Lung (tissue), 12 donors: ENCODE data around the gene FBXL13. TPM values are rescaled to one million over a fixed set of nuclear protein-coding genes. Genes with fewer than 3 reads are reported as not detected.
"Not testable (repeated sequence)": the region's sequence is repeated elsewhere in the genome, so short reads cannot be mapped to it uniquely, and the experiment has no call there.

Experiments
- ATAC-seq: fragments of 200-7000 bp; cut with Tn5 transposase; one replicate; pipeline ENCODE4 v1.9.1; 2020; ENCODE audit warnings: moderate number of reproducible peaks; ENCODE audit not compliant: insufficient read depth, low FRiP score
- DNase-seq, 3 donors: peaks; one replicate each; pipeline ENCODE4 v3.0.0-alpha.2; 2013 to 2017
- H3K27ac ChIP-seq, 2 donors: one replicate each; pipeline ENCODE4 v1.5.1; 2013; ENCODE audit warnings: mild to moderate bottlenecking in 2 of 2, moderate library complexity in 2 of 2, control low read depth in 1 of 2, inconsistent platforms in 1 of 2, low read depth in 1 of 2, low read length in 1 of 2
- H3K27me3 ChIP-seq, 3 donors: one replicate each; pipeline ENCODE4 v1.5.1; 2013; ENCODE audit warnings: low read length in 2 of 3; ENCODE audit not compliant: control insufficient read depth in 3 of 3, insufficient read depth in 3 of 3
- H3K36me3 ChIP-seq, 4 donors: one replicate each; pipeline ENCODE4 v1.5.1; 2013; ENCODE audit warnings: low read length in 4 of 4, mild to moderate bottlenecking in 1 of 4, moderate library complexity in 1 of 4; ENCODE audit not compliant: control insufficient read depth in 4 of 4, insufficient read depth in 4 of 4
- H3K4me1 ChIP-seq, 5 donors: one replicate each; pipeline ENCODE4 v1.5.1; 2013; ENCODE audit warnings: low read length in 5 of 5, mild to moderate bottlenecking in 2 of 5, moderate library complexity in 1 of 5; ENCODE audit not compliant: control insufficient read depth in 5 of 5, insufficient read depth in 5 of 5
- H3K4me3 ChIP-seq: one replicate; pipeline ENCODE4 v1.5.1; 2013; ENCODE audit warnings: mild to moderate bottlenecking, control low read depth, moderate library complexity
- H3K9ac ChIP-seq, 2 donors: one replicate each; pipeline ENCODE4 v1.5.1; 2013; ENCODE audit warnings: low read length in 2 of 2, control low read depth in 1 of 2; ENCODE audit not compliant: insufficient read depth in 1 of 2
- H3K9me3 ChIP-seq, 4 donors: one replicate each; pipeline ENCODE4 v1.5.1; 2013; ENCODE audit warnings: low read length in 3 of 4, mild to moderate bottlenecking in 1 of 4, moderate library complexity in 1 of 4; ENCODE audit not compliant: control insufficient read depth in 4 of 4, insufficient read depth in 3 of 4
- CTCF ChIP-seq: IDR thresholded peaks from 2 replicates; pipeline ENCODE4 v1.5.1; 2012; ENCODE audit warnings: mild to moderate bottlenecking; ENCODE audit errors: control extremely low read depth, extremely low read depth
- WGBS, 2 donors: extraction: QIAGEN DNeasy Blood & Tissue Kit; methylation state at CpG; one replicate each; pipeline ENCODE4 v1.1.7; 2013; 5-methylcytosine and 5-hydroxymethylcytosine counted together
- polyA plus RNA-seq, 2 donors: library from polyadenylated mRNA; stranded (reverse); fragments of 200-250 nt; gene quantifications; one replicate each; pipeline ENCODE4 v1.2.1, GENCODE V29; 2013
- total RNA-seq, 2 donors: library from RNA; depleted of rRNA in 1 of 2; stranded (reverse); fragments of >200 nt in 1 of 2; gene quantifications; one replicate each; pipeline ENCODE4 v1.2.1, GENCODE V29; 2014 to 2021
- donor health status: control.
- donor health status: control.
- donor health status: Bipolar disorder and iron deficiency.
- donor health status: healthy.
- donor health status: DM: yes; HTN: yes; CAD: no.

The FBXL13 gene
- total and polyA plus RNA-seq, 4 donors = 0.61 to 12.3 (median 3.7) TPM

GRCh38 chr7:103065667-103066066 is 8.9 kb downstream of the FBXL13 start:
- no peak for TF ChIP-seq CTCF
- H3K9me3 ChIP-seq = no peaks in the 10 kb centered on the region
- no peak overlapping the region for H3K27ac ChIP-seq
- no peak overlapping the region for H3K9ac ChIP-seq
- H3K36me3 ChIP-seq = no peaks in the 10 kb centered on the region
- H3K4me3 ChIP-seq = no peak overlapping the region
- H3K4me1 ChIP-seq = no peaks in the 10 kb centered on the region
- no peaks in the 10 kb centered on the region for H3K27me3 ChIP-seq
- WGBS, 2 donors = 25 to 39% methylated on average over 1 of the region's 1 CpG
- no peak for ATAC-seq
- DNase-seq = peak; percentile 23 to 27 (median 23)

GRCh38 chr7:103063895-103064294 is 10.7 kb downstream of the FBXL13 start:
- H3K36me3 ChIP-seq = no peaks in the 10 kb centered on the region
- no peak for DNase-seq
- no peaks in the 10 kb centered on the region for H3K9me3 ChIP-seq
- H3K27me3 ChIP-seq = no peaks in the 10 kb centered on the region
- ATAC-seq = no peak
- H3K4me1 ChIP-seq = no peaks in the 10 kb centered on the region
- 93% methylated on average over 3 of the region's 3 CpGs for WGBS, 2 donors
- H3K4me3 ChIP-seq = no peak overlapping the region
- H3K27ac ChIP-seq = no peak overlapping the region
- H3K9ac ChIP-seq = no peak overlapping the region
- TF ChIP-seq CTCF = no peak

GRCh38 chr7:103059471-103059870 is 15.1 kb downstream of the FBXL13 start:
- Histone ChIP-seq H3K27me3 (no peaks in the 10 kb centered on the region), H3K9me3 (no peaks in the 10 kb centered on the region), H3K9ac (no peak overlapping the region), H3K4me3 (no peak overlapping the region), H3K36me3 (no peaks in the 10 kb centered on the region), H3K4me1 (no peaks in the 10 kb centered on the region), H3K27ac (no peak overlapping the region)
- no peak for ATAC-seq
- WGBS, 2 donors = 41 to 61% methylated on average over 2 of the region's 2 CpGs
- peak in 1 of 3 donors; percentile 16 for DNase-seq
- no peak for TF ChIP-seq CTCF

- no peak for ATAC-seq
- no peak overlapping the region for H3K9ac ChIP-seq
- no peak overlapping the region for H3K27ac ChIP-seq
- H3K4me1 ChIP-seq = no peaks in the 10 kb centered on the region
- no peaks in the 10 kb centered on the region for H3K9me3 ChIP-seq
- H3K36me3 ChIP-seq = peaks cover 0 to 2% (median 0%) of the 10 kb centered on the region in 4 donors
- TF ChIP-seq CTCF = no peak
- no peaks in the 10 kb centered on the region for H3K27me3 ChIP-seq
- DNase-seq = no peak
- H3K4me3 ChIP-seq = no peak overlapping the region
Observed at GRCh38 chr7:103058122-103058521, 16.5 kb downstream of the FBXL13 start.

GRCh38 chr7:103056006-103056405 is 18.6 kb downstream of the FBXL13 start:
- not testable (repeated sequence) for H3K27ac ChIP-seq, DNase-seq, H3K9me3 ChIP-seq, H3K36me3 ChIP-seq, H3K4me1 ChIP-seq, H3K4me3 ChIP-seq, H3K27me3 ChIP-seq, H3K9ac ChIP-seq, ATAC-seq
- 89 to 97% methylated on average over 1 of the region's 1 CpG for WGBS, 2 donors
